PC-9 (cell line): ENCODE measurements around the gene CACNA1D. TPM values are rescaled to one million over a fixed set of nuclear protein-coding genes. Genes with fewer than 3 reads are reported as not detected.

Experiments
- BruUV-seq: library from RNA; stranded (reverse); fragments of 400-500 nt; replicated peaks from 2 replicates; lab custom pipeline; 2021; lab: Mats Ljungman, UMichigan
- CTCF ChIA-PET: fragments of 300-600 bp; sonication (Branson Sonifier 250); formaldehyde crosslinking; loops from one replicate; lab custom pipeline; 2022; ENCODE audit warnings: antibody characterized with exemption; lab: Charles Lee
- POLR2A ChIA-PET: fragments of 300-600 bp; sonication (Branson Sonifier 250); formaldehyde crosslinking; loops from one replicate; lab custom pipeline; 2022; ENCODE audit warnings: antibody characterized with exemption; ENCODE audit not compliant: unreplicated experiment; lab: Charles Lee
- DNase-seq, 2 experiments: peaks; one replicate each; pipeline versions ENCODE4 v3.0.0 to v3.0.0-alpha.2; 2015 to 2022; ENCODE audit warnings: mixed read lengths in 1 of 2
- H2AFZ ChIP-seq: fragments of 200-600 bp; sonication (generic); 2 replicates; pipeline ENCODE4 v1.8.1; 2017; ENCODE audit warnings: antibody characterized with exemption
- H3F3A ChIP-seq: fragments of 200-600 bp; sonication (generic); 2 replicates; pipeline ENCODE4 v1.8.1; 2017; ENCODE audit warnings: antibody characterized with exemption, mild to moderate bottlenecking, low read depth; ENCODE audit not compliant: insufficient read depth
- H3K27ac ChIP-seq: fragments of 200-600 bp; sonication (generic); 2 replicates; pipeline ENCODE4 v1.6.1; 2016; ENCODE audit warnings: mixed run types
- H3K27me3 ChIP-seq: fragments of 200-600 bp; sonication (generic); 2 replicates; pipeline ENCODE4 v1.6.1; 2016; ENCODE audit warnings: low read depth, mixed run types; ENCODE audit not compliant: insufficient read depth
- H3K36me3 ChIP-seq: fragments of 200-600 bp; sonication (generic); 2 replicates; pipeline ENCODE4 v1.6.1; 2016; ENCODE audit warnings: low read depth, mixed run types
- H3K4me1 ChIP-seq: fragments of 200-600 bp; sonication (generic); replicated peaks from 2 replicates; pipeline ENCODE4 v1.6.1; 2016; ENCODE audit warnings: mixed run types; ENCODE audit not compliant: insufficient read depth
- H3K4me2 ChIP-seq: fragments of 200-600 bp; sonication (generic); 2 replicates; pipeline ENCODE4 v1.6.1; 2017; ENCODE audit warnings: mixed run types
- H3K4me3 ChIP-seq: fragments of 200-600 bp; sonication (generic); 2 replicates; pipeline ENCODE4 v1.6.1; 2016; ENCODE audit warnings: mixed run types
- H3K79me2 ChIP-seq: fragments of 200-600 bp; sonication (generic); 2 replicates; pipeline ENCODE4 v1.6.1; 2017; ENCODE audit warnings: low read depth, mixed run types
- H3K9me2 ChIP-seq: fragments of 200-600 bp; sonication (generic); 2 replicates; pipeline ENCODE4 v1.8.1; 2017; ENCODE audit warnings: mild to moderate bottlenecking; ENCODE audit not compliant: insufficient read depth
- H3K9me3 ChIP-seq: fragments of 200-600 bp; sonication (generic); 2 replicates; pipeline ENCODE4 v1.8.1; 2016; ENCODE audit warnings: low read depth; ENCODE audit not compliant: insufficient read depth
- H4K20me1 ChIP-seq: fragments of 200-600 bp; sonication (generic); 2 replicates; pipeline ENCODE4 v1.8.1; 2017; ENCODE audit not compliant: insufficient read depth
- EZH2 ChIP-seq: fragments of 200-600 bp; sonication (generic); IDR thresholded peaks from 2 replicates; pipeline ENCODE4 v1.8.0; 2017; ENCODE audit warnings: antibody characterized with exemption, low read depth
- intact Hi-C: fragments of 100-400 bp; cut with micrococcal nuclease; formaldehyde crosslinking; loops from one replicate; pipeline ENCODE4 v1.10.0; 2022; ENCODE audit not compliant: unreplicated experiment
- total RNA-seq: library from RNA; stranded (reverse); gene quantifications from 2 replicates; pipeline ENCODE4 v1.2.3, GENCODE V29; 2021
- TF ChIP-seq, protein P1 (sequence below): fragments of 200-600 bp; sonication (generic); conservative IDR thresholded peaks from 2 replicates; pipeline ENCODE4 v1.6.1; 2017; ENCODE audit warnings: mixed run types, antibody characterized with exemption, mild to moderate bottlenecking, moderate library complexity

Gene CACNA1D
- total RNA-seq, 1 experiment from 2014 or later, result not detected

DNA sequence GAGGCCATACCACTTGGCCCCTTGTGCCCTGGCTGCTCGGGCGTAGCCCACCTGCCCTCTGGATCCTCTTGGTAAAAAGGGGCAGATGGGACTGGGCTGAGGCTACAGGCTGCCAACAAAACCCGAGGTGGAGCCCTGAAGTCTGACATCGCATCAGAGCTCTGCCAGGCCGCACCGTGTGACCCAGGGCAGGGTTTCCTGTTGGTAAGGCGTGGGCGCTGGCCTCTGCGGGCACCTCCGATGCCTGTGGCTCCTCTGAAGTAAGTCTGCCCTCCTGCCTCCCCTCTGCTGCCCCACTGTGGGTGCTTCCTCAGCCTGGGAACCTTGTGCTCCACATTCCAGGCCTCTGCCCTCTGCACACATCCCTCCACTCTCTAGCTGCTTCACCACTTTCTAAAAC, 342.9 kb downstream of the CACNA1D start:
- ChIA-PET CTCF (no interaction called here), POLR2A (no interaction called here)
- peaks cover 20% of the 10 kb centered on the region; the same call in 1 of the 2 replicates for H3K27me3 ChIP-seq
- no peak overlapping the region for H2AFZ ChIP-seq
- H3K4me3 ChIP-seq, result no peak overlapping the region
- no peaks in the 10 kb centered on the region for H3K9me2 ChIP-seq
- no peaks in the 10 kb centered on the region for H3K9me3 ChIP-seq
- no peaks in the 10 kb centered on the region for H3K4me1 ChIP-seq
- H3F3A ChIP-seq, result no peaks in the 10 kb centered on the region
- TF ChIP-seq, protein P1, sequence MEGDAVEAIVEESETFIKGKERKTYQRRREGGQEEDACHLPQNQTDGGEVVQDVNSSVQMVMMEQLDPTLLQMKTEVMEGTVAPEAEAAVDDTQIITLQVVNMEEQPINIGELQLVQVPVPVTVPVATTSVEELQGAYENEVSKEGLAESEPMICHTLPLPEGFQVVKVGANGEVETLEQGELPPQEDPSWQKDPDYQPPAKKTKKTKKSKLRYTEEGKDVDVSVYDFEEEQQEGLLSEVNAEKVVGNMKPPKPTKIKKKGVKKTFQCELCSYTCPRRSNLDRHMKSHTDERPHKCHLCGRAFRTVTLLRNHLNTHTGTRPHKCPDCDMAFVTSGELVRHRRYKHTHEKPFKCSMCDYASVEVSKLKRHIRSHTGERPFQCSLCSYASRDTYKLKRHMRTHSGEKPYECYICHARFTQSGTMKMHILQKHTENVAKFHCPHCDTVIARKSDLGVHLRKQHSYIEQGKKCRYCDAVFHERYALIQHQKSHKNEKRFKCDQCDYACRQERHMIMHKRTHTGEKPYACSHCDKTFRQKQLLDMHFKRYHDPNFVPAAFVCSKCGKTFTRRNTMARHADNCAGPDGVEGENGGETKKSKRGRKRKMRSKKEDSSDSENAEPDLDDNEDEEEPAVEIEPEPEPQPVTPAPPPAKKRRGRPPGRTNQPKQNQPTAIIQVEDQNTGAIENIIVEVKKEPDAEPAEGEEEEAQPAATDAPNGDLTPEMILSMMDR, result no peak
- TF ChIP-seq EZH2, result no peak
- H4K20me1 ChIP-seq, result no peaks in the 10 kb centered on the region
- H3K79me2 ChIP-seq, result no peaks in the 10 kb centered on the region
- no peak overlapping the region for H3K27ac ChIP-seq
- no peak for DNase-seq
- intact Hi-C loops, result no loop called here
- no TSS peak for BruUV-seq
- no peak overlapping the region for H3K4me2 ChIP-seq
- no peaks in the 10 kb centered on the region for H3K36me3 ChIP-seq

DNA sequence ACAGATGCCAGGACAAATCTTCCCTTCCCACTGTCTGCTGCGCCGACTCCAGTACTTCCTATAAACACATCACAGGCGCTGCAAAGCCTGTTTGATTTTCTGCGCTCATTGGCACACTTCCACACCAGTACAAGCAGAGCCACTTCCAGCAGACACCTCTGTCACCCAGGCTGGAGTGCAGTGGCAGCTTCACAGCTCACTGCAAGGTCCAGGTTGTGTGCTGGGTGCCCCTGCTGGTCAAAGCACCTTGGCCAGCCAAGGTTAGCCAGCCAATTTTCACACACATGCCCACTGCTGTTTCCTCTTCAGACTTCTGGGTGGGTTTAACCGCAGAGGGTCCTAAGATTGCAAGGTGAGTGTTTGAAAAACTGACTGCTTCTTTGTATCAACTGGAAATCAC, 346.9 kb downstream of the CACNA1D start:
- Histone ChIP-seq H3K9me3 (no peaks in the 10 kb centered on the region), H3K9me2 (no peaks in the 10 kb centered on the region), H3K27ac (no peak overlapping the region), H3K27me3 (peaks cover 20% of the 10 kb centered on the region; the same call in 1 of the 2 replicates), H3K36me3 (no peaks in the 10 kb centered on the region), H2AFZ (no peak overlapping the region), H4K20me1 (no peaks in the 10 kb centered on the region), H3K79me2 (no peaks in the 10 kb centered on the region), H3K4me1 (no peaks in the 10 kb centered on the region), H3K4me3 (no peak overlapping the region), H3F3A (no peaks in the 10 kb centered on the region), H3K4me2 (no peak overlapping the region)
- POLR2A ChIA-PET, result no interaction called here
- CTCF ChIA-PET, result no interaction called here
- DNase-seq, result no peak
- no TSS peak for BruUV-seq
- TF ChIP-seq EZH2, result no peak
- TF ChIP-seq, protein P1, result no peak
- intact Hi-C loops, result no loop called here

DNA sequence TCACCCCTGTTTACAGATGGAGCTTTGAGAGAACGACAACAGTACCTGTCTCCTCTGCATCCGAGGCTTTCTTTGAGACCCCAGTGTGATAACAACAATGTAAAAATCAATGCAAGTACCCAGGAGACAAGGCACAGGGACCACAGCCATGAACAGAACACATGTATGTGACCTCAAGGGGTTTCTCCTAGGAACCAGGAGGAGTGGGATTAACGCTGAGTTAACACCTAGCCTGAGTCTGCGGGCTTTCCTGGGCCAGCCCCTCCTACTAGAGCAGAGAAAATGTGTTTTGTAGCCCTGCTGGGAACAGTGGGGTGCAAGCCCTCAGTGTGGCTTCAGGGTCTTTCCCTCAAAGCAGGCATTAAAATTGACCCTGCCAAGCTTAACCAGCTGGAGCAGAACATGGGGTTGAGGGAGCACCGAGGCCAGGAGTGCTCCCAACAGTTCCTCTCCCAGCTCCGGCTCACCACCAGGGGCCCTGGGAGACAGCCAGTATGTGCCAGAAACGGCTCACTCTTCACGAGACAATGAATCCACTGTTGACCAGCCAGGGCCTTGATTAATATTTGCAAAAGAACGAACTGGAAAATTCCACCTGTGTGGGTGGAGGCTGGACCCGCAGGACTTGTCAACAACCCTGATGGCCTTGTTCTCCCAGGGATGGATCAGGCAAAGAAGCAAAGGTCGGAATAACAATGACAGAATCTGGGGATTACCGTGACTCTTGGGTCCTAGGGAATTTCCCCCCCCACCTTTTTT, 348.2 kb downstream of the CACNA1D start:
- POLR2A ChIA-PET, result interaction anchor here (0.6 kb wide), 1 partner anchor 160 kb away, joined by 6 read pairs; no protein-coding TSS in a partner anchor
- no peak for TF ChIP-seq EZH2
- TF ChIP-seq, protein P1, result no peak
- CTCF ChIA-PET, result no interaction called here
- DNase-seq, result no peak
- no peak overlapping the region for H3K27ac ChIP-seq
- H3K9me2 ChIP-seq, result no peaks in the 10 kb centered on the region
- H3K36me3 ChIP-seq, result no peaks in the 10 kb centered on the region
- intact Hi-C loops, result no loop called here
- no peak overlapping the region for H3K4me3 ChIP-seq
- no TSS peak for BruUV-seq
- no peak overlapping the region for H2AFZ ChIP-seq
- 0 out of 2 replicates have a peak, but pooled peaks cover 13% of the 10 kb centered on the region for H3K27me3 ChIP-seq
- no peak overlapping the region for H3K4me2 ChIP-seq
- H3K79me2 ChIP-seq, result no peaks in the 10 kb centered on the region
- H4K20me1 ChIP-seq, result no peaks in the 10 kb centered on the region
- H3K9me3 ChIP-seq, result no peaks in the 10 kb centered on the region
- no peaks in the 10 kb centered on the region for H3K4me1 ChIP-seq
- H3F3A ChIP-seq, result no peaks in the 10 kb centered on the region
